GM20431 (cell line): ENCODE measurements around the gene GPN3.
"Not testable (repeated sequence)": the region's sequence is repeated elsewhere in the genome, so short reads cannot be mapped to it uniquely, and the experiment has no call there.

ENCODE experiments used
- in situ Hi-C: fragments of 300-500 bp; cut with MseI, MboI; formaldehyde crosslinking; loops from one replicate; pipeline ENCODE4 v1.15.0; 2020; ENCODE audit warnings: low sequenced_read_pairs; ENCODE audit not compliant: unreplicated experiment

The GPN3 gene

DNA sequence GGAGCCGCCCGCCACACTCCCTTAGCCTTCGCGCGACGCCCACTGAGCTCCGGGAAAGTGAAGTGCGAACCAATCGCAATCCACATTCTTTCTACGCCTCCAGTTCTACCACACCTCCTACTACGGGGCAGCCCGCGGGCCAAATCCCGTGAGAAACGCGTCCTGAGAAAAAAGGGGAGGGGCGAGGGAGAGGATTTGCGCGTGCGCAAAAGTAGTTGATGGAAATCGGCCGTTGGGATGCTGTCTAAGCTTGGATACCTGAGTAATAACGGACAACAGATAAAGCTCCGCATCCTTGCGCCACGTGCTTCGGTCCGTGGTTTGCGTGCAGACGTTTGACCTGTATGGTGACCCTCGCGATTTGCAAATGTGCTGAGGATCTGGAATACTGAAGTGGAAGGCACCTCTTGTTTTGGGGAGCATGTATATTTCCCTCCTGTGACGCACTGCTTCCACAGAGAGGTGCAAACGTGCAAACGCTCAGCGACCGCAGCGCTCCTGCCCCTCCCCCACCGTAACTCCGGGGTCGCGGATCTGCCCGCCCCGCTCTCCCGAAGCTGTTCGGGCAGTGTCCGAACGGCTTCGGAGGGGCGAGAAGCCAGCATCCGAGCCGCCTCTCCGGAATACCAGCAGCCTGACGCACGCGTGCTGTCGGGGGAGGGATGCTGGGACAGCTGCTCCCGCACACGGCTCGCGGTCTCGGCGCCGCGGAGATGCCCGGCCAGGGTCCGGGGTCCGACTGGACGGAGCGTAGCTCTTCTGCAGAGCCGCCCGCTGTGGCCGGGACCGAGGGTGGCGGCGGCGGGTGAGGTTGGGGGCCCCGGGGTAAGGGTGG lies at the start of gene GPN3, which contains the start of gene FAM216A:
GPN3 (minus strand) TSS at position 44 of the 835 bp plus-strand sequence. CDS start 54 bp downstream, outside the sequence.
FAM216A (plus strand) TSS at position 632 of the 835 bp plus-strand sequence; CDS start at position 663, 31 bp downstream.
- in situ Hi-C loops: no loop called here

DNA sequence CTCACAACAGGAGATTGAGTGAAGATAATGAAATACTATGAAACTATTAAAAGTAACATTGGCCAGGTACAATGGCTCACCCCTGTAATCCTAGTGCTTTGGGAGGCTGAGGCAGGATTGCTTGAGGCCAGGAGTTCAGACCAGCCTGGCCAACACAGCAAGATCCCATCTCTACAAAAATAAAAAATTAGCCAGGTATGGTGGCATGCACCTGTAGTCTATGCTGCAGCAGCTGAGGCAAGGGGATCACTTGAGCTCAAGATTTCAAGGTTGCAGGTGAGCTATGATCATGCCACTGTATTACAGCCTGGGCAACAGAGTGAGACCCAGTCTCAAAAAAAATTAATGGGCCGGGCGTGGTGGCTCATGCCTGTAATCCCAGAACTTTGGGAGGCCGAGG lies 48.9 kb upstream of the GPN3 start:
- in situ Hi-C loops: no loop called here

DNA sequence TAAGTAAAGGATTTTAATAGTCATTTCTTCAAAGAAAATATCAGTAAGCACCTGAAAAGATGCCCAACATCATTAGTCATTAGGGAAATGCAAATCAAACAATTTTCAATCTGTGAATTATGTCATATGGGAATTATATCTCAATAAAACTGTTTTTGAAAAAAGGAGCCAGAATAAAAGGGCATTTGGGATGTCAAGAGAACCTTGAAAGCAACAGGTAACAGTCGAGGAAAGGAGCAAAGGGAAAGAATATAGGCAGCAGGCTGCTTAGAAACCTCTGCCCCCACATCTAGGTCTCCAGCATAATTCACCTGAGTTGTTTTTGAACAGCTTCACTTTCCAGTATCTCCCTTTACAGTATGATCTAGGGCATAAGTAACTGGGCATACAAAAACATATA lies 46.3 kb upstream of the GPN3 start:
- in situ Hi-C loops: no loop called here

DNA sequence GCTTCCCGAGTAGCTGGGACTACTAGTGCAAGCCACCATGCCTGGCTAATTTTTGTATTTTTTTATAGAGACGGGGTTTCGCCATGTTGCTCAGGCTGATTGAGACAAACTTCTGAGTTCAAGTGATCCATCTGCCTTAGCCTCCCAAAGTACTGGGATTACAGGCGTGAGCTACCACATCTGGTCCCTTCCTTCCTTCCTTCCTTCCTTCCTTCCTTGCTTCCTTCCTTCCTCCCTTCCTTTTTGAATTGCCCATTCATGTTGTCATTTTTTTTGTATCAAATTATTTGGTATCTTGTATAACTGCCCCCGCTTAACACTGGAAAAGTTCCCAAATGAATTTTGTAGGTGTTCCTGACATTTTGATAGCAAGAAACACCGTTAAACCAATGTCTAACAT lies 45.8 kb upstream of the GPN3 start:
- in situ Hi-C loops: no loop called here

DNA sequence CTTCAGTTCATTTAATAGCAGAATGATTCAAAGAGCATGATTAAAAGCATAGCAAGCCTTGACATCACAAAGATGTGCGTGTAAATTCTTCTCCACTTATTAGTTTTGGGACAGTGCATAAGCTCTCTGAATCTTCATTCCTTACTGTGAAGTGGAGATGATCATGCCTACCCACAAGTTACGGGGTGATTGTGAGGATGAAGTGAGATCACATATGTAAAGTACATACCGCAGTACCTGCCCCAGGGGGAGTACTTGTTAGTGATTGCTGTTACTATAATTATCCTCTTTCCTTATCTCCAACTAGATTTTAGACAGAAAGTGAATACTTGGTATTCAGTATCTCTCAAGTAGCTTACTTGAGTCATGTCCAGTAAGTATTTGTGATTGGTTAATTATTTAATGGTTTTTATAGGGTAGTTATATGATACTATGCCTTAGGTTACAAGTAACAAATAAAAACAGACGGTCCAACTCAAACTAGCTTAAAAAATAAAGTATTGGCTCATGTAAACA lies 40.1 kb upstream of the GPN3 start:
- in situ Hi-C loops: loop anchor here (10.0 kb wide), 1 partner anchor 87 kb away; no protein-coding TSS in a partner anchor

DNA sequence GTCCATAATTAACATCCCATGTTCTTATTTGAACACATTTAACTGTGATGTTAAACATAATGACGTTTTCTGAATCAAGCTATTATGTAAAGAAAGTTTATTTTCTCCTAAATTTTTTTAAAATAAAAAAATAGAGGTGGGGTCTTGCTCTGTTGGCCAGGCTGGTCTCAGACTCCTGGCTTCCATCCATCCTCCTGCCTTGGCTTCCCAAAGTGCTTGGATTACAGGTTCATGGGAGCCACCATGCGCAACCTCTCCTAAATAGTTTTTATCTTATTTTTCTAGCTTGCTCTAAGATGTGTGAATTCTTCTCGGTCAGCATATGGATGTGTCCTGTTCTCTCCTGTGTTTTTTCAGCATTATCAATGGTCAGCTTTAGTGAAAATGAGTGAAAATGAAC lies 37.3 kb upstream of the GPN3 start:
- in situ Hi-C loops: loop anchor here (10.0 kb wide), 1 partner anchor 89 kb away; no protein-coding TSS in a partner anchor

DNA sequence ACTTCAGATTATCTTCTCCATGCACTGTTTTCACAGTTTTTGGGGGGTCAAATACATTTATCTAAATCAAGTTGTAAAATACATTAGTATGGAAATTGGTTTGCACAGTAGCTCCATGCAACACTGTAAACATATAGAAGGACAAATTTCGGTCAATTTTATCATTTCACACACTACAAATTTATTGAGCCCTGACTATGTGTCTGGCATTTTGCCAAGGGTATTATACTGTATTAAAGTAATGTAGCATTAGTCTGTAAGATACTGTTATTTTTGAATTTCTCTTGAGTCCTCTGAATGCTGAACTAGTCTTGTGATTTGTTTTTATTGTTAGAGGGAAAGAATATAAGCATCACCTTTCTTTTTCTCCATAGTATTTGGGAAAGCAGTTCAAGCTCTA lies 35.4 kb upstream of the GPN3 start:
- in situ Hi-C loops: loop anchor here (10.0 kb wide), 1 partner anchor 91 kb away; no protein-coding TSS in a partner anchor

DNA sequence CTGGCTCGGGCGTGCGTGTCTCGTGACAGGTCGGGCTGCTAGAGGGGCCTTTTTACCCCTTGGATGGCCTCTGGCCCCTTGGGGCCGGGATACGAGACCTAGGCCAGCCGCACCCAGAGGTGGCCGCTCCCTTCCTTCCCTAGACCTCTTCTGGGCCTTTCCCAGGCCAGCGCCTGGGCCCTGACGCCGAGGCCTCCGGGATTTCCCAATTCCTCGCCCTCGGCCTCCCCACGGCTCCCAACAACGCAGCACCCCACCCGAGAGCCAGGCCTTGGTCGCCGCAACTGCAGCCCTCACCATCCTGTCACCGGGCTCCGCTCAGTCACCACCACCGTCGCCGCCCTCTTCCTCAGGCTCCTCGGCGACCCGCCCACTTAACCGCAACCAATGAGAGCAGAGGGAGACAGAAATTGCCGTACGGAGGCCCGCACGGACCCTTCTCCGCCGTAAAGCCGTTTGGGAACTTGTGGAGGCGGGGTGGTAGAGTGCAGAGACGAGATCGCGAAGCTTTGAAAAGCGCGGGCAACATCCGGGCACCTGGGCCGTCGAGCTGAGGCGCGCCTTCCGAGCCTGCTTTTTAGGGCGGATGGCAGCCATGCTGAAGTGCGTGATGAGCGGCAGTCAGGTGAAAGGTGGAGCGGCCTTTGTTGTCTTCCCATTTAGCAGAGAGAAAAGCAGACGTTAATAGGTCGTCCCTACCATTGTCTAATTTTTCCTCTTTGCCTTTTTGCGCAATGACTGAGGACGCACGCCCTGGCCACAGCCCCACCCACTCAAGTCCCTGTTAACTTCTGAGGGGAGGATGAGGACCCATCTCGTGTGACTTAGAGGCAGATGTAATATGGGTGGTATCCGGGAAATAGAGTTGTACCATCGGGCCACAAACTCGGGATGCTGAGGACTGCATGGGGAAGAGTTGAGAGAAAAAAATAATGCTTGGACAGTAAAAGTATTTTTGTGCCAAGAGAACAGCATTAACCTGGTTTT lies 34.0 kb upstream of the GPN3 start, which contains the start of the genes RAD9B and VPS29:
RAD9B (plus strand) TSS at position 580 of the 987 bp plus-strand sequence; CDS start at position 587, 7 bp downstream.
VPS29 (minus strand) TSS at position 360 of the 987 bp plus-strand sequence; CDS start at position 300, 60 bp downstream.
- in situ Hi-C loops: loop anchor here (10.0 kb wide), 1 partner anchor 93 kb away; no protein-coding TSS in a partner anchor

DNA sequence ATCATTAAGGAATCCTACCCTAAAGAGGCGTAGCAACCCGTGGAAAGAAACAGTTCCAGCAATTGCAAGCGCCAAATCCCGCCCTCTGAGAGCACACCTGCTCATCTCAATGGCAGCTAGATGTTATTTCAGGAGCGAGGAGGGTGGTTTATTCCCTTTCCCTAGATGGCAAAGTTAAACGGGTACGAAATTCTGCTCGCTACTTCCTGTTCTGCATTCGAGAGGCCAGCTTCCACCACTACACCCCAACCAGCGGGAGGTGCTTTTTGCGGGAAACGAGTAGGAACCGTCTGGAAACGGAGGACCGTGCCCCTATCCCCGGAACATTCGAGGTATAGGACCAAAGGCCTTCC lies 33.3 kb upstream of the GPN3 start:
- in situ Hi-C loops: loop anchor here (10.0 kb wide), 1 partner anchor 93 kb away; no protein-coding TSS in a partner anchor

DNA sequence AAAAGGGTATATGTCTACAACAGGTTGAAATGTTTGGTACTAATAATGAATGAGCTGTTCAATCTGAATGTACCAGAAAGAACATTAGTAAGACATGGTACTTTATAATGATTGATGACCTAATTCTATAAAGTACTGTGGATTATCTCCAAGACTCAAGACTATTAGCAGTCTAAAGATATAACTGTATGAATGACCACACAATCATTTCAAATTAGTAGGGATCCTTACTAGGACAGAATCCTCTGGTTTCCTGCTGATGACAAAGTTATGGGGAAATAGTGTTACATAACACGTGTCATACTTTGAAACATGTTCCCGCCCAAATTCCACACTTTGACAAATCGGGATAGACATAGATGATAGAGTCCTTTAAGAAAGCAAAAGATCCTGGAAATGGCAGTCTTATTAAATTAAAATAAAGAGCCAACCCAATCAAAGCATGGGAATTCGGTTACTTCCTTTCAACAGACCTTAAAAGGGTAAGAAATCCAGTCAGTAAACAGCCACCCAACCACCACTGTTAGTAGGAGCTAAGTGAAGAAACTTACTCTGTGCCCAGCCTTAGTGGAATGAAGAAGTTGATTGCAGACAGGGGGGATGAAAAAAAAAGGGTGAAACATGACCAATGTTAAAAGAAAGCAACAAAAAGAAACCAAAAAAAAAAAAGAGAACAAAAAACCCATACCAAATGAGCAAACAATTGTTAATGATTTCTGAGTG lies 31.1 kb upstream of the GPN3 start:
- in situ Hi-C loops: no loop called here

DNA sequence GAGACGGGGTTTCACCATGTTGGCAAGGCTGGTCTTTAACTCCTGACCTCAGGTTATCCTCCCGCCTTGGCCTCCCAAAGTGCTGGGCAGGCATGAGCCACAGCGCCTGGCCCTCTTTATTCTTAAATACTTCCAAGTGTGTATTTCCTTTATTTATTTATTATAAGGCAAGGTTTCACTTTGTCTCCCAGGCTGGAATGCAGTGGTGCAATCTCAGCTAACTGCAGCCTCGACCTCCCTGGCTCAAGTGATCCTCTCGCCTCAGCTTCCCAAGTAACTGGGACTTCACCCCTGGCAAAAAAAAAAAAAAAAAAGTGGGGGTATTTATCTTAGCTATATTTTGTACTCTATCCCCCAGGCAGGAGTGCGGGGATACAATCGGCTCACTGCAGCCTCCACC lies 7.4 kb upstream of the GPN3 start:
- in situ Hi-C loops: no loop called here

DNA sequence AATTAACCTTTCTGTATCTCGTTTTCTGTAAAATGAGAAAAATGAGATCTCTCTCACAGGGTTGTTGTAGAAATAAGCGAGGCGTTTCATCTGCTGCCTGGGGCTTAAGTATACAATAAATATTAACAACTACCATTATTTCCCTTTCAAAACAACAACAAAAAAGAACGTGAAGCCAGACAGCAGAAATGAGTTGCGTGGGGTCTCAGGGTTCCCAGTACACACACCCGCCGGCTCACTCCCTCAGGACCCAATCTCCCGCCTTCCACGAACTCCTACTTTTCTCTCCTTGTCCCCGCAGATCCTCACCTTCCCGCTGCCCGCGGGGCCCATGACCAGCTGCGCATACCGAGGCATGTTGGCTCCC lies 227 bp downstream of the GPN3 start:
- in situ Hi-C loops: no loop called here

DNA sequence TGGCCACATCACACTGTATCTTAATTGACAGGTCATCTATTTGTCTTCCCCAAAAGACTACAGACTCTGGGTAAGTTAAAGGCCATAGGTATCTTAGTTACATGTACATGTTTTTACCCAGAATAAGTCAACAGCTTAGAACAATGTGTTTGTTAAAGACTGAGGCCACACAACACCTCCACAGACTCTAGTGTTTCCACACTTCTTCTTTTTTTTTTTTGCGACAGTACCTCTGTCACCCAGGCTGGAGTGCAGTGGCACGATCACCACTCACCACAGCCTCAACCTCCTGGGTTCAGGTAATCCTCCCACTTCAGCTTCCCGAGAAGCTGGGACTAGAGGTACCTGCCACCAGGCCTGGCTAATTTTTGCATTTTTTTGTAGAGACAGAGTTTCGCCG lies 1.3 kb downstream of the GPN3 start:
- in situ Hi-C loops: no loop called here

DNA sequence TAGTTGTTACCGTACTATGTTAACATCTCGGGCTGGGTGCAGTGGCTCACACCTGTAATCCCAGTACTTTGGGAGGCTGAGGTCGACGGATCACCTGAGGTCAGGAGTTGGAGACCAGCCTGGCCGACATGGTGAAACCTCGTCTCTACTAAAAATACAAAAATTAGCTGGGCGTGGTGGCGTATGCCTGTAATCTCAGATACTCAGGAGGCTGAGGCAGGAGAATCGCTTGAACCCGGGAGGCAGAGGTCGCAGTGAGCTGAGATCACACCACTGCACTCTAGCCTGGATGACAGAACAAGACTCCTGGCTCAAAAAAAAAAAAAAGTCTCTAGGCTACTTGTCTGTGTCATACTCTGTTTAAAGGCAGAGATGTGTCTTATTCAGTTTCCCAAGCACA lies 2.3 kb downstream of the GPN3 start:
- in situ Hi-C loops: not testable (repeated sequence)

DNA sequence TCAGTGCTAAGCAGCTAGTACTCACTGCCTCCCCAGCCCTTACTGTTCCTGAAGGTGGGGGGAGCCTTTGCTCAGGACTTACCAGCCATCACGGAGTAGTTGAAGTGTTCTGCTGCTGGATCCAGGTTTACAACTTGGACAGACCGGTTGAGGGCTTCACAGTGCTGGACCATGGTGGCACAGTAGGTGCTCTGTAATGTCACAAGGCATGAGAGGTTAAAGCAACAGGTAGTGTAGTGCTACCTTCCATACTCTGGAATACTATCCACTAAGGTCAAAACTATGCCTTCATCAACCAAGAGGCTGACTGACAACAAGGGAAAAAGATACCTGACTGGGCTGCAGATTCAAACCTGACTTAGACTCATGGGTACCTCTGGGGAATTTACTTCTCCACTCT lies 3.0 kb downstream of the GPN3 start:
- in situ Hi-C loops: no loop called here

DNA sequence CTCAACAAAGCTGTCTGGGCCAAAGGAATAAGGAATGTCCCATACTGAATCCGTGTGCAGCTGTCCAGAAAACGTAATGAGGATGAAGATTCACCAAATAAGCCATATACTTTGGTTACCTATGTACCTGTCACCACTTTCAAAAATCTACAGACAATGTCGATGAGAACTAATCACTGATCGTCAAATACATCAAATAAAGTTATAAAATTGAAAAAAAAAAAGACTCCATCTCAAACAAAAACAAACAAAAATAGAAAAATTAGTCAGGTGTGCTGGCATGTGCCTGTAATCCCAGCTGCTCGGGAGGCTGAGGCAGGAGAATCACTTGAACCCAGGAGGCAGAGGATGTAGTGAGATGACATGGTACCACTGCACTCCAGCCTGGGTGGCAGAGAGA lies 6.9 kb downstream of the GPN3 start:
- in situ Hi-C loops: not testable (repeated sequence)

DNA sequence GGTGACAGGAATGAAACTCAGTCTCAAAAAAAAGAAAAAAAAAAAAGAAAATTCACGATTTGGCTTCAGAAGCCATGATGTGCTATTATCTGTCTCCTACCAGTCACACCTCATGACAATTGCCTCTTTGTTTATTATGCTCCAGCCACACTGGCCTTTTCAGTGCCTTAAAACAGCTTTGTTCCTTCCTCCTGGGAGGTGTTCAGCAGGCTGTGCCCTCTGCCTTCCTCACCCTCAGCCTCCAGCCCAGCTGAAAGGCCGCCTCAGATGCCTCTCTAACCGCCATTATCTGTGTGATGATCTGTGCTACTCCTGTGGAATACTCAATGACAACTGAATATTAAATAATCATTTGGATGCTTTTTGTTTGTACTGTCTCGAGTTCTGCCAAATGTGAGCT lies 9.3 kb downstream of the GPN3 start:
- in situ Hi-C loops: no loop called here

DNA sequence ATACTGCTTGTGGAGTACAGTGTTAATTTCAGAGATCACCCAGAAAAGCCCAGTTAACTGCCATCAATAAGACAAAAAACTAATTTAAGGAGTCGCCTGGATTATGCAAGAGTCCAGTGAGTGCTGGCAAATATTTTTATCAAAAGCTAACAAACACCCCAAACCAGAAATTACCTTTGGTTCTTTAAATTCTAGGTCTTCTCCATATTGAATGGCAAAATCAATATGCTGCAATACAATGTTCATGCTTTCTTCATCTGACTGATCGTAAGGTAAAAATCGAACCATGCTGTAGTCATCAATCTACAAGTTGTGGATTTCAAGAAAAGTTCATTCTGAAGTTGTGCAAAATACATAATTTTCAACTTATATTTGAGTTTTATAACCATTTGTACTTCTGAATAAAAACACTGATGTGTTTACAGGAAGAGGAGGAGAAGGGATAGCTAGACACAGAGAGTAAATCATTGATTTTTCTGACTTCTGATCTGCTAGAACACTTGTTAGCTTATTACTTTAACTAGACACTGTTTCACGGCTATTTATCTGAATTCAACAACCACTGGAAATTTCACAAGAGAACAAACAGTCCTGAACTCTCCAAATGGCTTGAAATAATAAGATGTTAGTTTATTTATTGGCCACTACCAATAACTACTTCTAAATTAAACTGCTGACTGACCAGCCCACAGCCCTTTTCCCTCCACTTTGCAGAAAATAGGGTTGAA lies 14.3 kb downstream of the GPN3 start:
- in situ Hi-C loops: no loop called here

DNA sequence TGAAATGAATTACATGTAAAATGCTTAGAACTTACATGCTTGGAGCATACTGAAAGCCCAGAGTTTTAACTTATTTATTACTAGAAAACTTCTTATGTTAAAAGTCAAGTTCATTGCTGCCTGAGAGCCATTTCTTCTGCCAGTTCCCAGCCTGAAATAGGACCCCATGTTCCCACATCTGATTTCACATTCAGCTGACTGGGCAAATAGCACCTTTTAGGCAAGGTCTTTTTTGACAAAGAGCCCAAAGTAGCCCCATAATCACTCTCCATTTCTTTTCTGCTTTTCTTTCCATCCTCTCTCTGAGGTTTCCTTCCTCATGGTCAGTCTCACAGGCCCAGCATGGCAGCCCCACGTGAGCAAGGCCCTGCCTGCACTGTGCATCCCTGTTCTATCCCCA lies 16.8 kb downstream of the GPN3 start:
- in situ Hi-C loops: no loop called here
